ENCODE measurements around the gene NABP2. TPM values are rescaled to one million over a fixed set of nuclear protein-coding genes. Genes with fewer than 3 reads are reported as not detected.

Gene NABP2
- total and polyA plus RNA-seq, 9 donors, result 19.8 to 43.7 (median 28.9) TPM

DNA sequence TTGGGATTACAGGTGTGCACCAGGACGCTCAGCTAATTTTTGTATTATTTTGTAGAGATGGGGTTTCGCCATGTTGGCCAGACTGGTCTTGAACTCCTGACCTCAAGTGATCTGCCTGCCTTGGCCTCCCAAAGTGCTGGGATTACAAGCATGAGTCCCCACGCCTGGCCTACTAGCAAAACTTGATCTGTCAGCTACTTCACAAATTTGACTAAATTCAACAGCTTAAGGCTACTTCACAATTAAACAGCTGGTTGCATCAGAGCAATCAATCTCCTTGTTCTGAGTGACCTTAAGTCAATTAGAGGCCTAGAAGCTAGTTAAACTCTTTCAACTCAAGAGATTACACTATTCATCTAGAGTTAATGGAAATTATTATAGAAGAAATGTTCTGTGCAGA, 54.8 kb downstream of the NABP2 start:
- no peaks in the 10 kb centered on the region for H3K36me3 ChIP-seq
- no peak for TF ChIP-seq EP300 (IDR thresholded peaks at IDR 0.05)
- no peak for TF ChIP-seq POLR2A (IDR thresholded peaks at IDR 0.05)
- TF ChIP-seq CTCF (IDR thresholded peaks at IDR 0.05), result no peak
- no peak overlapping the region for H3K27ac ChIP-seq
- no peaks in the 10 kb centered on the region for H3K9me3 ChIP-seq
- H3K27me3 ChIP-seq, result no peaks in the 10 kb centered on the region
- no peak overlapping the region for H3K4me3 ChIP-seq
- H3K4me1 ChIP-seq (ENCODE audit: insufficient read depth), result no peaks in the 10 kb centered on the region
- no peak for DNase-seq
- WGBS, 3 donors, result 94 to 96% (median 95%) methylated on average over 3 of the region's 3 CpGs
- intact Hi-C loops (cut with DNase I), result no loop called here

Other genes with a start within 250 kb of the NABP2 start
- gene SUOX, start 227.1 kb upstream of the NABP2 start, total RNA-seq, result 10 to 100 TPM; 22.1 to 39.4 (median 31.9) TPM
- gene SUOX, start 227.1 kb upstream of the NABP2 start, polyA plus RNA-seq, result 10 to 100 TPM; 18.0 to 34.2 TPM
- 10 to 100 TPM in 5 of 7 donors, 1 to 10 TPM in 2; 4.0 to 33.2 (median 20.0) TPM for gene IKZF4, start 203.3 kb upstream of the NABP2 start, total RNA-seq
- gene IKZF4, start 203.3 kb upstream of the NABP2 start, polyA plus RNA-seq, result 10 to 100 TPM in 1 of 2 donors, 1 to 10 TPM in 1; 6.2 to 12.5 TPM
- gene RPS26, start 182.4 kb upstream of the NABP2 start, total RNA-seq, result 1,000 to 10,000 TPM in 1 of 7 donors, 100 to 1,000 TPM in 2, 10 to 100 TPM in 4; 16.2 to 2,562 (median 59.7) TPM
- 1,000 to 10,000 TPM in 1 of 2 donors, 100 to 1,000 TPM in 1; 198 to 1,468 TPM for gene RPS26, start 182.4 kb upstream of the NABP2 start, polyA plus RNA-seq
- gene ERBB3, start 144.2 kb upstream of the NABP2 start, total RNA-seq, result 10 to 100 TPM in 1 of 7 donors, 1 to 10 TPM in 5, under 1 TPM in 1; 0.72 to 20.6 (median 3.3) TPM
- gene ERBB3, start 144.2 kb upstream of the NABP2 start, polyA plus RNA-seq, result 1 to 10 TPM; 1.1 to 5.0 TPM
- gene PA2G4, start 119.8 kb upstream of the NABP2 start, total RNA-seq, result 10 to 100 TPM; 65.6 to 86.2 (median 77.0) TPM
- 100 to 1,000 TPM in 1 of 2 donors, 10 to 100 TPM in 1; 86.5 to 219 TPM for gene PA2G4, start 119.8 kb upstream of the NABP2 start, polyA plus RNA-seq
- gene RPL41, start 107.7 kb upstream of the NABP2 start, total RNA-seq, result 1,000 to 10,000 TPM; 6,021 to 8,245 (median 6,510) TPM
- over 10,000 TPM; 11,306 to 11,451 TPM for gene RPL41, start 107.7 kb upstream of the NABP2 start, polyA plus RNA-seq
- 10 to 100 TPM in 4 of 7 donors, 1 to 10 TPM in 3; 1.8 to 14.7 (median 10.7) TPM for gene ZC3H10, start 106.1 kb upstream of the NABP2 start, total RNA-seq
- 1 to 10 TPM; 4.4 to 5.2 TPM for gene ZC3H10, start 106.1 kb upstream of the NABP2 start, polyA plus RNA-seq
- gene ESYT1, start 96.1 kb upstream of the NABP2 start, total RNA-seq, result 100 to 1,000 TPM in 3 of 7 donors, 10 to 100 TPM in 4; 80.3 to 139 (median 97.3) TPM
- 100 to 1,000 TPM in 1 of 2 donors, 10 to 100 TPM in 1; 62.3 to 102 TPM for gene ESYT1, start 96.1 kb upstream of the NABP2 start, polyA plus RNA-seq
- 10 to 100 TPM; 65.9 to 99.2 (median 73.4) TPM for gene MYL6B, start 71.8 kb upstream of the NABP2 start, total RNA-seq
- 10 to 100 TPM; 32.8 to 77.3 TPM for gene MYL6B, start 71.8 kb upstream of the NABP2 start, polyA plus RNA-seq
- 1,000 to 10,000 TPM in 5 of 7 donors, 100 to 1,000 TPM in 2; 782 to 1,485 (median 1,329) TPM for gene MYL6, start 66.0 kb upstream of the NABP2 start, total RNA-seq
- 1,000 to 10,000 TPM; 1,579 to 3,375 TPM for gene MYL6, start 66.0 kb upstream of the NABP2 start, polyA plus RNA-seq
- gene SMARCC2, start 34.9 kb upstream of the NABP2 start, total RNA-seq, result 100 to 1,000 TPM in 5 of 7 donors, 10 to 100 TPM in 2; 57.9 to 172 (median 117) TPM
- 100 to 1,000 TPM in 1 of 2 donors, 10 to 100 TPM in 1; 66.4 to 139 TPM for gene SMARCC2, start 34.9 kb upstream of the NABP2 start, polyA plus RNA-seq
- 10 to 100 TPM; 34.1 to 55.6 (median 40.6) TPM for gene RNF41, start 2.4 kb upstream of the NABP2 start, total RNA-seq
- gene RNF41, start 2.4 kb upstream of the NABP2 start, polyA plus RNA-seq, result 10 to 100 TPM; 29.4 to 45.1 TPM
- under 1 TPM; 0.25 to 0.85 (median 0.69) TPM for gene SLC39A5, start 5.7 kb downstream of the NABP2 start, total RNA-seq
- under 1 TPM in 1 of 2 donors, not detected in 1; 0.28 TPM for gene SLC39A5, start 5.7 kb downstream of the NABP2 start, polyA plus RNA-seq
- gene ANKRD52, start 34.0 kb downstream of the NABP2 start, total RNA-seq, result 10 to 100 TPM in 5 of 7 donors, 1 to 10 TPM in 2; 9.1 to 37.7 (median 28.9) TPM
- gene ANKRD52, start 34.0 kb downstream of the NABP2 start, polyA plus RNA-seq, result 10 to 100 TPM; 10.5 to 26.2 TPM
- 10 to 100 TPM; 11.3 to 31.1 (median 14.9) TPM for gene COQ10A, start 42.6 kb downstream of the NABP2 start, total RNA-seq
- gene COQ10A, start 42.6 kb downstream of the NABP2 start, polyA plus RNA-seq, result 10 to 100 TPM; 13.8 to 20.5 TPM
- 100 to 1,000 TPM in 5 of 7 donors, 10 to 100 TPM in 2; 49.6 to 155 (median 137) TPM for gene CS, start 76.0 kb downstream of the NABP2 start, total RNA-seq
- gene CS, start 76.0 kb downstream of the NABP2 start, polyA plus RNA-seq, result 100 to 1,000 TPM in 1 of 2 donors, 10 to 100 TPM in 1; 48.9 to 237 TPM
- gene CNPY2, start 91.6 kb downstream of the NABP2 start, total RNA-seq, result 100 to 1,000 TPM in 2 of 7 donors, 10 to 100 TPM in 5; 58.9 to 112 (median 84.9) TPM
- 100 to 1,000 TPM; 107 to 134 TPM for gene CNPY2, start 91.6 kb downstream of the NABP2 start, polyA plus RNA-seq
- 100 to 1,000 TPM in 1 of 7 donors, 10 to 100 TPM in 6; 41.0 to 103 (median 74.5) TPM for gene PAN2, start 109.7 kb downstream of the NABP2 start, total RNA-seq
- gene PAN2, start 109.7 kb downstream of the NABP2 start, polyA plus RNA-seq, result 10 to 100 TPM; 44.2 to 67.2 TPM
- gene IL23A, start 114.5 kb downstream of the NABP2 start, total RNA-seq, result under 1 TPM in 2 of 7 donors, not detected in 5; 0.23 to 0.35 TPM
- under 1 TPM in 1 of 2 donors, not detected in 1; 0.16 TPM for gene IL23A, start 114.5 kb downstream of the NABP2 start, polyA plus RNA-seq
- gene STAT2, start 135.8 kb downstream of the NABP2 start, total RNA-seq, result 100 to 1,000 TPM in 3 of 7 donors, 10 to 100 TPM in 4; 81.5 to 161 (median 90.2) TPM
- 100 to 1,000 TPM in 1 of 2 donors, 10 to 100 TPM in 1; 56.1 to 122 TPM for gene STAT2, start 135.8 kb downstream of the NABP2 start, polyA plus RNA-seq
- gene APOF, start 138.5 kb downstream of the NABP2 start, total RNA-seq, result not detected
- not detected for gene APOF, start 138.5 kb downstream of the NABP2 start, polyA plus RNA-seq
- gene TIMELESS, start 225.1 kb downstream of the NABP2 start, total RNA-seq, result 1 to 10 TPM; 2.1 to 4.5 (median 3.2) TPM
- 1 to 10 TPM; 2.9 to 6.4 TPM for gene TIMELESS, start 225.1 kb downstream of the NABP2 start, polyA plus RNA-seq
- gene MIP, start 230.3 kb downstream of the NABP2 start, total RNA-seq, result under 1 TPM in 1 of 7 donors, not detected in 6; 0.23 TPM
- not detected for gene MIP, start 230.3 kb downstream of the NABP2 start, polyA plus RNA-seq
- gene SPRYD4, start 244.2 kb downstream of the NABP2 start, total RNA-seq, result 1 to 10 TPM; 1.4 to 4.1 (median 3.2) TPM
- gene SPRYD4, start 244.2 kb downstream of the NABP2 start, polyA plus RNA-seq, result 1 to 10 TPM; 2.0 to 2.7 TPM

Measured in ovary (tissue), 9 donors.